NCI-H526 treated with DMSO at 0.1 percent for 48 hours (cell line): Measurements from ENCODE around the gene GNRHR.

ENCODE experiments used
- DNase-seq: peaks from one replicate; lab custom pipeline; 2025; lab: John Stamatoyannopoulos, UW

The GNRHR gene

GRCh38 chr4:67700116-67700737 lies 54.0 kb downstream of the GNRHR start:
- peak; percentile 6 for DNase-seq

- DNase-seq: no peak
Observed at GRCh38 chr4:67699603-67700002, 54.6 kb downstream of the GNRHR start.

DNA sequence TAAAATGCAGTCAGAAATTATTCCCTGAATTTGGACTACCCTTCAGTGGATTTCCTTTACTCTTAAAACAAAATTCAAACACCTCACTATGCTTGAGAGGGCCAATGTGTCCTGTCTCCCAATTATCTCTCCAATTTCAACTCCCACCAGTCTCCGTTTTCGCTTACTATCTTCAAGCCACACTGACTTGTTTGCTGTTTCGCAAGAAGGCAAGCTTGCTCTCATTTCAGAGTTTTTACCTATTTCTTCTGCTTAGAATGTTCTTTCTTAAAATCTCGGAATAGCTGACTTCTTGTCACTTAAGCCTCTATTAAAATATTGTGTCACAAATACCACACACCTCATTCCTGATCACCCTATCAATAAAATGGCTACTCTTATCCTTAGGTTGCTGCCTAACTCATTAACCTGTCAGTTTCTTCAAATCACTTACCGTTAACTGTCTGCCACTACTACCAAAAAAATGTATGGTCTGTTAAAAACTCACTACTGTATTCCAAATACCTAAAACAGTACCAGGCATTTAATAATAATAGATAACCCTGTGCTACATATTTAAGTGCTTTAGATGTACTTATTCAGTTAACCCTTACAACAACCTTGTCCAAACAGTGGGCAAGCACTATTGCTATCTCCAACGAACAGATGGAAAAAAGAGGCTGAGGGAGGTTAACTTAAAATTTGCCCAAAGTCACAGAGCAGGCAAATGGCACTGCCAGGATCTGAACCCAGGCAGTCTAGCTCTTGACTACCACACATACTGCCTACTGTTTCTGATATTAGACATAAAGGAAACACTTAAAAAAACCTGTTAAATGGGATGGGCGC lies 56.1 kb downstream of the GNRHR start:
- no peak for DNase-seq

- no peak for DNase-seq
Observed at GRCh38 chr4:67696061-67696460, 58.1 kb downstream of the GNRHR start.

DNA sequence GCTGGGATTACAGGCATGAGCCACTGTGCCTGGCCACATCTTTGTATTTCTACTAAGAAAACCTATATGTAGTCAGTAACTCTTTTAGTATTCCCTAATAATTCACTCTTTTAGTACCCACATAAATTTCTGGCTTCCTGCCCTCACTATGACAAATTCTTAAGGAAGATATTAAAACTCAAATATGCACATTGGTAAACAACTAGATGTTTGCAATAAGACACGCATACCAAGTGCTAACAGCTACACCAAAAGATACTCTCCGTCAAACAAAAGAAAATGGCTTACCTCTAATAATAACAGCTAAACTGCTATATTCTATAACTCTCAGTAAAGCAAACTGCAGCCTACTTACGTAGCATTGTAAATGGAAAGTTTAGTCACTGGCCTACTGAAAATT lies 59.5 kb downstream of the GNRHR start:
- DNase-seq: no peak

GRCh38 chr4:67691328-67691727 lies 62.9 kb downstream of the GNRHR start:
- no peak for DNase-seq
